GM12878 (cell line): Measurements from ENCODE around the gene CD27. TPM values are rescaled to one million over a fixed set of nuclear protein-coding genes. Genes with fewer than 3 reads are reported as not detected.

ENCODE experiments used
- BMI1 ChIP-seq: fragments of 450-650 bp; IDR thresholded peaks from 2 replicates; pipeline ENCODE4 v1.6.1; 2016; ENCODE audit warnings: mild to moderate bottlenecking, moderate library complexity, borderline replicate concordance
- DPF2 ChIP-seq: fragments of 450-650 bp; IDR thresholded peaks from 2 replicates; pipeline ENCODE4 v1.6.1; 2017; ENCODE audit warnings: mild to moderate bottlenecking
- EGR1 ChIP-seq, 2 experiments: IDR thresholded peaks; 1 replicate in 1 of 2; 2 replicates in 1 of 2; pipeline ENCODE4 v1.6.1; 2011 to 2012; ENCODE audit warnings: low read depth in 2 of 2, low read length in 2 of 2, borderline replicate concordance in 1 of 2, mild to moderate bottlenecking in 1 of 2, moderate library complexity in 1 of 2
- HCFC1 ChIP-seq: fragments of 150-350 bp; IDR thresholded peaks from 2 replicates; pipeline ENCODE4 v1.6.1; 2014; ENCODE audit warnings: low read length
- IKZF2 ChIP-seq, 2 experiments: fragments of 450-650 bp; IDR thresholded peaks; 2 replicates each; pipeline ENCODE4 v1.6.1; 2017; ENCODE audit warnings: mild to moderate bottlenecking in 2 of 2, moderate library complexity in 2 of 2
- MAX ChIP-seq: IDR thresholded peaks from 2 replicates; pipeline ENCODE4 v1.6.1; 2012; ENCODE audit warnings: low read depth, low read length, improper control_type of control experiment
- MTA3 ChIP-seq: IDR thresholded peaks from 2 replicates; pipeline ENCODE4 v1.6.1; 2012; ENCODE audit warnings: low read length, inconsistent platforms, borderline replicate concordance
- PAX5 ChIP-seq: IDR thresholded peaks from 2 replicates; pipeline ENCODE4 v1.6.1; 2011; ENCODE audit warnings: low read depth, low read length, borderline replicate concordance
- SREBF1 ChIP-seq: IDR thresholded peaks from 2 replicates; pipeline ENCODE4 v1.6.1; 2012; ENCODE audit warnings: mild to moderate bottlenecking, low read length
- STAT3 ChIP-seq: IDR thresholded peaks from 2 replicates; pipeline ENCODE4 v1.6.1; 2011; ENCODE audit warnings: low read depth, low read length, improper control_type of control experiment
- TARDBP ChIP-seq: IDR thresholded peaks from 2 replicates; pipeline ENCODE4 v1.6.1; 2016; ENCODE audit warnings: borderline replicate concordance
- TBL1XR1 ChIP-seq: IDR thresholded peaks from 2 replicates; pipeline ENCODE4 v1.6.1; 2012; ENCODE audit warnings: low read depth, low read length, improper control_type of control experiment
- ZNF384 ChIP-seq: IDR thresholded peaks from 2 replicates; pipeline ENCODE4 v1.6.1; 2012; ENCODE audit warnings: low read depth, mild to moderate bottlenecking, low read length, improper control_type of control experiment, borderline replicate concordance
- polyA plus RNA-seq, 11 experiments: library from polyadenylated mRNA; depleted of rRNA in 4 of 11; unstranded in 6 of 11; stranded (reverse) in 5 of 11; fragments of >200 nt; fragmentation: Nextera tagmentation in 4 of 11; fragmentation: Illumina TruSeq in 1 of 11; extraction: Ambion mirVana in 4 of 11; extraction: Trizol in 1 of 11; gene quantifications; 1 replicate in 1 of 11; 2 replicates in 10 of 11; pipeline versions ENCODE4 v1.2.1 to v1.2.3, GENCODE V29; 2011 to 2016; ENCODE audit warnings: inconsistent platforms in 2 of 11, missing spikeins in 2 of 11, low read depth in 1 of 11
- total RNA-seq, 4 experiments: library from RNA; depleted of rRNA in 3 of 4; stranded (reverse); fragments of >200 nt in 3 of 4; fragmentation: Illumina TruSeq in 1 of 4; extraction: Trizol in 1 of 4; gene quantifications; 2 replicates each; pipeline versions ENCODE4 v1.2.1 to v1.2.3, GENCODE V29; 2013 to 2021
- TF ChIP-seq, protein P1 (sequence below): IDR thresholded peaks from 2 replicates; pipeline ENCODE4 v1.6.1; 2012; ENCODE audit warnings: improper control_type of control experiment, low read depth, low read length; ENCODE audit not compliant: insufficient replicate concordance
- TF ChIP-seq, protein P2 (sequence below): fragments of 450-650 bp; IDR thresholded peaks from 2 replicates; pipeline ENCODE4 v1.6.1; 2018; ENCODE audit warnings: mild to moderate bottlenecking, low read depth, moderate library complexity; ENCODE audit not compliant: partially characterized antibody
- TF ChIP-seq, protein P3 (sequence below): fragments of 450-650 bp; IDR thresholded peaks from 2 replicates; pipeline ENCODE4 v1.6.1; 2017; ENCODE audit warnings: antibody characterized with exemption, mild to moderate bottlenecking, moderate library complexity
- TF ChIP-seq, protein P4 (sequence below): IDR thresholded peaks from 2 replicates; pipeline ENCODE4 v1.6.1; 2011; ENCODE audit warnings: low read depth, low read length, improper control_type of control experiment, borderline replicate concordance

The CD27 gene
- total and polyA plus RNA-seq, 10 of the 15 experiments (the other 5 are each of a cell fraction or from before 2014, with no cell fraction given) = 4.9 to 184 (median 106) TPM

DNA sequence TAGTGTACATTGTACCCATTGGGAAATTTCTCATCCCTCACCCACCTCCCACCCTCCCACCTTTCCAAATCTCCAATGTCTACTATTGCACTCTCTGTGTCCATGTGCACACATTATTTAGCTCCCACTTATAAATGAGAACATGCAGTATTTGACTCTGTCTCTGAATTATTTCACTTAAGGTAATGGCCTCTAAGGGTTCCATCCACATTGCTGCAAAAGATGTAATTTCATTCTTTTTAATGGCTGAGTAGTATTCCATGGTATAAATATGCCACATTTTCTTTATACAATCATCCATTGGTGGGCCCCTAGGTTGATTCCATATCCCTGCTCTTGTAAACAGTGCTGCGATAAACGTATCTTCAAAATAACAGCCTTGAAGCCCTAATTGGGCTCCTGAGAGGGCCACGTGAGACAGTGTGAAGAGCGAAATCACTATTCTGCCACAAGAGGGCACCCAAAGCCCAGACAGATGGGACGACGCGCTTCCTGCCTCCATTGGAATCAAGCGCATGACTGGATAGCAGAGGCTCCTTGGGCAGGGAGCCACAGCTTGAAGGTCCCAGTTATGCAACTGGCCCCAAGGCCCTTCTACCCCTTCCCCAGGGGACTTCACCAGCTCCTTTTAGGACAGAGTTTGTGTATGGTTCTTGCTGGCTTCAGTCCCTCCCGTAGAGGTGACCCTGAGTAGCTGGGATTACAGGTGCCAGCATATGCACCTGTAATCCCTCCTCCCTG is 21.3 kb upstream of the CD27 start (continued):
- TF ChIP-seq TARDBP (0 out of 2 replicates have a peak, but pooled peaks have one; percentile 44), SREBF1 (no peak), HCFC1 (no peak), EGR1 (IDR thresholded peaks at IDR 0.05; ENCODE audit: borderline replicate concordance in 1 of 2, low read depth in 2 of 2, low read length in 2 of 2) (no peak), TBL1XR1 (0 out of 2 replicates have a peak, but pooled peaks have one; percentile 24), IKZF2 (IDR thresholded peaks at IDR 0.05) (peak; percentile 66 to 73), BMI1 (no peak), MAX (peak; percentile 88), DPF2 (0 out of 2 replicates have a peak, but pooled peaks have one; percentile 41), MTA3 (no peak), ZNF384 (no peak), PAX5 (peak; percentile 77; the same call in 1 of the 2 replicates), STAT3 (no peak)
- TF ChIP-seq, protein P1, sequence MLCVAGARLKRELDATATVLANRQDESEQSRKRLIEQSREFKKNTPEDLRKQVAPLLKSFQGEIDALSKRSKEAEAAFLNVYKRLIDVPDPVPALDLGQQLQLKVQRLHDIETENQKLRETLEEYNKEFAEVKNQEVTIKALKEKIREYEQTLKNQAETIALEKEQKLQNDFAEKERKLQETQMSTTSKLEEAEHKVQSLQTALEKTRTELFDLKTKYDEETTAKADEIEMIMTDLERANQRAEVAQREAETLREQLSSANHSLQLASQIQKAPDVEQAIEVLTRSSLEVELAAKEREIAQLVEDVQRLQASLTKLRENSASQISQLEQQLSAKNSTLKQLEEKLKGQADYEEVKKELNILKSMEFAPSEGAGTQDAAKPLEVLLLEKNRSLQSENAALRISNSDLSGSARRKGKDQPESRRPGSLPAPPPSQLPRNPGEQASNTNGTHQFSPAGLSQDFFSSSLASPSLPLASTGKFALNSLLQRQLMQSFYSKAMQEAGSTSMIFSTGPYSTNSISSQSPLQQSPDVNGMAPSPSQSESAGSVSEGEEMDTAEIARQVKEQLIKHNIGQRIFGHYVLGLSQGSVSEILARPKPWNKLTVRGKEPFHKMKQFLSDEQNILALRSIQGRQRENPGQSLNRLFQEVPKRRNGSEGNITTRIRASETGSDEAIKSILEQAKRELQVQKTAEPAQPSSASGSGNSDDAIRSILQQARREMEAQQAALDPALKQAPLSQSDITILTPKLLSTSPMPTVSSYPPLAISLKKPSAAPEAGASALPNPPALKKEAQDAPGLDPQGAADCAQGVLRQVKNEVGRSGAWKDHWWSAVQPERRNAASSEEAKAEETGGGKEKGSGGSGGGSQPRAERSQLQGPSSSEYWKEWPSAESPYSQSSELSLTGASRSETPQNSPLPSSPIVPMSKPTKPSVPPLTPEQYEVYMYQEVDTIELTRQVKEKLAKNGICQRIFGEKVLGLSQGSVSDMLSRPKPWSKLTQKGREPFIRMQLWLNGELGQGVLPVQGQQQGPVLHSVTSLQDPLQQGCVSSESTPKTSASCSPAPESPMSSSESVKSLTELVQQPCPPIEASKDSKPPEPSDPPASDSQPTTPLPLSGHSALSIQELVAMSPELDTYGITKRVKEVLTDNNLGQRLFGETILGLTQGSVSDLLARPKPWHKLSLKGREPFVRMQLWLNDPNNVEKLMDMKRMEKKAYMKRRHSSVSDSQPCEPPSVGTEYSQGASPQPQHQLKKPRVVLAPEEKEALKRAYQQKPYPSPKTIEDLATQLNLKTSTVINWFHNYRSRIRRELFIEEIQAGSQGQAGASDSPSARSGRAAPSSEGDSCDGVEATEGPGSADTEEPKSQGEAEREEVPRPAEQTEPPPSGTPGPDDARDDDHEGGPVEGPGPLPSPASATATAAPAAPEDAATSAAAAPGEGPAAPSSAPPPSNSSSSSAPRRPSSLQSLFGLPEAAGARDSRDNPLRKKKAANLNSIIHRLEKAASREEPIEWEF = no peak
- TF ChIP-seq, protein P2, sequence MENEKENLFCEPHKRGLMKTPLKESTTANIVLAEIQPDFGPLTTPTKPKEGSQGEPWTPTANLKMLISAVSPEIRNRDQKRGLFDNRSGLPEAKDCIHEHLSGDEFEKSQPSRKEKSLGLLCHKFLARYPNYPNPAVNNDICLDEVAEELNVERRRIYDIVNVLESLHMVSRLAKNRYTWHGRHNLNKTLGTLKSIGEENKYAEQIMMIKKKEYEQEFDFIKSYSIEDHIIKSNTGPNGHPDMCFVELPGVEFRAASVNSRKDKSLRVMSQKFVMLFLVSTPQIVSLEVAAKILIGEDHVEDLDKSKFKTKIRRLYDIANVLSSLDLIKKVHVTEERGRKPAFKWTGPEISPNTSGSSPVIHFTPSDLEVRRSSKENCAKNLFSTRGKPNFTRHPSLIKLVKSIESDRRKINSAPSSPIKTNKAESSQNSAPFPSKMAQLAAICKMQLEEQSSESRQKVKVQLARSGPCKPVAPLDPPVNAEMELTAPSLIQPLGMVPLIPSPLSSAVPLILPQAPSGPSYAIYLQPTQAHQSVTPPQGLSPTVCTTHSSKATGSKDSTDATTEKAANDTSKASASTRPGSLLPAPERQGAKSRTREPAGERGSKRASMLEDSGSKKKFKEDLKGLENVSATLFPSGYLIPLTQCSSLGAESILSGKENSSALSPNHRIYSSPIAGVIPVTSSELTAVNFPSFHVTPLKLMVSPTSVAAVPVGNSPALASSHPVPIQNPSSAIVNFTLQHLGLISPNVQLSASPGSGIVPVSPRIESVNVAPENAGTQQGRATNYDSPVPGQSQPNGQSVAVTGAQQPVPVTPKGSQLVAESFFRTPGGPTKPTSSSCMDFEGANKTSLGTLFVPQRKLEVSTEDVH = no peak
- TF ChIP-seq, protein P3, sequence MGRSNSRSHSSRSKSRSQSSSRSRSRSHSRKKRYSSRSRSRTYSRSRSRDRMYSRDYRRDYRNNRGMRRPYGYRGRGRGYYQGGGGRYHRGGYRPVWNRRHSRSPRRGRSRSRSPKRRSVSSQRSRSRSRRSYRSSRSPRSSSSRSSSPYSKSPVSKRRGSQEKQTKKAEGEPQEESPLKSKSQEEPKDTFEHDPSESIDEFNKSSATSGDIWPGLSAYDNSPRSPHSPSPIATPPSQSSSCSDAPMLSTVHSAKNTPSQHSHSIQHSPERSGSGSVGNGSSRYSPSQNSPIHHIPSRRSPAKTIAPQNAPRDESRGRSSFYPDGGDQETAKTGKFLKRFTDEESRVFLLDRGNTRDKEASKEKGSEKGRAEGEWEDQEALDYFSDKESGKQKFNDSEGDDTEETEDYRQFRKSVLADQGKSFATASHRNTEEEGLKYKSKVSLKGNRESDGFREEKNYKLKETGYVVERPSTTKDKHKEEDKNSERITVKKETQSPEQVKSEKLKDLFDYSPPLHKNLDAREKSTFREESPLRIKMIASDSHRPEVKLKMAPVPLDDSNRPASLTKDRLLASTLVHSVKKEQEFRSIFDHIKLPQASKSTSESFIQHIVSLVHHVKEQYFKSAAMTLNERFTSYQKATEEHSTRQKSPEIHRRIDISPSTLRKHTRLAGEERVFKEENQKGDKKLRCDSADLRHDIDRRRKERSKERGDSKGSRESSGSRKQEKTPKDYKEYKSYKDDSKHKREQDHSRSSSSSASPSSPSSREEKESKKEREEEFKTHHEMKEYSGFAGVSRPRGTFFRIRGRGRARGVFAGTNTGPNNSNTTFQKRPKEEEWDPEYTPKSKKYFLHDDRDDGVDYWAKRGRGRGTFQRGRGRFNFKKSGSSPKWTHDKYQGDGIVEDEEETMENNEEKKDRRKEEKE = no peak
- TF ChIP-seq, protein P4, sequence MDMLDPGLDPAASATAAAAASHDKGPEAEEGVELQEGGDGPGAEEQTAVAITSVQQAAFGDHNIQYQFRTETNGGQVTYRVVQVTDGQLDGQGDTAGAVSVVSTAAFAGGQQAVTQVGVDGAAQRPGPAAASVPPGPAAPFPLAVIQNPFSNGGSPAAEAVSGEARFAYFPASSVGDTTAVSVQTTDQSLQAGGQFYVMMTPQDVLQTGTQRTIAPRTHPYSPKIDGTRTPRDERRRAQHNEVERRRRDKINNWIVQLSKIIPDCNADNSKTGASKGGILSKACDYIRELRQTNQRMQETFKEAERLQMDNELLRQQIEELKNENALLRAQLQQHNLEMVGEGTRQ = peak; percentile 64
